GM19099 (cell line): ENCODE data around the gene TMEM169.

Source experiments
- POLR2A ChIP-seq: IDR thresholded peaks from 3 replicates; pipeline ENCODE4 v1.6.1; 2011; ENCODE audit warnings: low read depth; ENCODE audit not compliant: insufficient read length; ENCODE audit errors: extremely low read depth

Gene TMEM169

GRCh38 chr2:216081487-216082116 is at the start of gene TMEM169, which contains the start of gene PECR:
TSS of gene TMEM169 (plus strand) at chr2:216081919. CDS start at chr2:216095964, 14,045 bp downstream.
TSS of gene PECR (minus strand) at chr2:216081809. CDS start at chr2:216081741, 68 bp downstream.
- TF ChIP-seq POLR2A: peak; percentile 80

- no peak for TF ChIP-seq POLR2A
Observed at GRCh38 chr2:216031960-216032689, 49.6 kb upstream of the TMEM169 start.

- no peak for TF ChIP-seq POLR2A
Observed at GRCh38 chr2:216033403-216033802, 48.3 kb upstream of the TMEM169 start.

- no peak for TF ChIP-seq POLR2A
Observed at GRCh38 chr2:216034065-216034464, 47.7 kb upstream of the TMEM169 start.

GRCh38 chr2:216039918-216040317 is 41.8 kb upstream of the TMEM169 start:
- TF ChIP-seq POLR2A: no peak

- TF ChIP-seq POLR2A: no peak
Observed at GRCh38 chr2:216041438-216041837, 40.3 kb upstream of the TMEM169 start.

- TF ChIP-seq POLR2A: no peak
Observed at GRCh38 chr2:216043949-216044348, 37.8 kb upstream of the TMEM169 start.

GRCh38 chr2:216044883-216045486 is 36.7 kb upstream of the TMEM169 start:
- no peak for TF ChIP-seq POLR2A

- TF ChIP-seq POLR2A: no peak
Observed at GRCh38 chr2:216047397-216047796, 34.3 kb upstream of the TMEM169 start.

- TF ChIP-seq POLR2A: no peak
Observed at GRCh38 chr2:216049452-216049851, 32.3 kb upstream of the TMEM169 start.

- no peak for TF ChIP-seq POLR2A
Observed at GRCh38 chr2:216051350-216051749, 30.4 kb upstream of the TMEM169 start.

GRCh38 chr2:216052420-216052819 is 29.3 kb upstream of the TMEM169 start:
- no peak for TF ChIP-seq POLR2A

GRCh38 chr2:216055680-216056079 is 26.0 kb upstream of the TMEM169 start:
- no peak for TF ChIP-seq POLR2A

GRCh38 chr2:216056739-216057138 is 25.0 kb upstream of the TMEM169 start:
- TF ChIP-seq POLR2A: no peak

GRCh38 chr2:216057688-216058193 is 24.0 kb upstream of the TMEM169 start:
- TF ChIP-seq POLR2A: peak; percentile 70

- no peak for TF ChIP-seq POLR2A
Observed at GRCh38 chr2:216059233-216059834, 22.4 kb upstream of the TMEM169 start.

GRCh38 chr2:216064014-216064630 is 17.6 kb upstream of the TMEM169 start:
- no peak for TF ChIP-seq POLR2A
